GM18505 (cell line): Measurements from ENCODE around the gene GUCA1A.

ENCODE experiments used
- ATAC-seq: cut with Tn5 transposase; IDR thresholded peaks from one replicate; pipeline ENCODE4 v1.9.1; 2021; ENCODE audit not compliant: unreplicated experiment
- POLR2A ChIP-seq: IDR thresholded peaks from 4 replicates; pipeline ENCODE4 v1.6.1; 2011; ENCODE audit warnings: borderline replicate concordance; ENCODE audit not compliant: insufficient read depth, insufficient read length; ENCODE audit errors: extremely low read depth

GUCA1A gene

DNA sequence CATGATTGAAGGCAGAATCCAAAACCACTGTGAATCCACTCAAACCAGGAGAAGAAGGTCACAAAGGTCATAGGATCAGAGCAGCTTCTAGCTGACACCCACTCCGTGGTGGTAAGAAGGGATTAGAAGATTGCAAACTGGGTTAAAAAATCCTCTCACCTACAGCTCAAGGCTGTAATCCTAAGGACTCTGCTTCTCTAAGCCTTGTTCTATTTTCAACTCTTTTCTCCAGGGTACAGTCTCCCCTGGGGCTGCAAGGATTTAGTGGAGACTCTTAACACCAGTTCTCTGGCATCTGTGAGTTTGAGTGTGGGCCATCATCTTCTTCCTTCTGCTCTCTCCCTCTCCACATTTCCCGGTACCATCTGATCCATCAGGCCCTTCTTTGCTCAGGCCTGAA, at the start of gene GUCA1A:
TSS of gene GUCA1A (plus strand) at position 264 of the 400 bp plus-strand sequence. CDS start 250 bp downstream, outside the sequence.
- no peak for ATAC-seq
- TF ChIP-seq POLR2A: no peak

DNA sequence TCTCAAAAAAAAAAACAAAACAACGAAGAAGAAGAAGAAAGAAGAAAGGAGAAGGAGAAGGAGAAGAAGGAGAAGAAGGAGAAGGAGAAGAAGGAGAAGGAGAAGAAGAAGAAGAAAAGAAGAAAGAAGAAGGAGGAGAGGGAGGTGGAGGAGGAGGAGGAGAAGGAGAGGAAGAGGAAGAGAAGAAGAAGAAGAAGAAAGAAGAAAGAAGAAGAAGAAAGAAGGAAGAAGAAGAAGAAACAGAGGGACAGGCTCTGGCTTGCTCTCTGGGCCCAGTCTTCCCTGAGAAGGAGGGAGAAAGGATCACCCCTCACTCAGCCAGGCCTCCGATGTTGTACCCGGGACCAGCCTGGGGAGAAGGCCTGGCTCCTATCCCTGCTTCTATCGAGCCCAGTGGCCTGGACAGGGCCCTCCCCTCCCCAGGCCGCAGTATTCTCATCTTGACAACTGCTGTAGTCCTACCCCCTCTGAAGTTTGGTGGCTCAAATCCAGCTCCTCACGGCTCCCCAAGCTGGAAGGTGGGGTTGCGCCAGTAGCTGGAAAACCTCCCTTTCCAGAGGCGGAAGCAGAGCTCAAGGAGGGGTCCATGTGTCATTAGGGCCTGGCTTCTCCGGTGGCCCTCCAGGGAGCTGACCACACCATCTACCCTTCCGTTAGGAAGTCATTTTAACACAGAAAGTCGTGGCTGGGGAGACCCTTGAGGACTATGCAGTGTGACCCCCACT, 49.6 kb upstream of the GUCA1A start:
- ATAC-seq: no peak
- TF ChIP-seq POLR2A: no peak

DNA sequence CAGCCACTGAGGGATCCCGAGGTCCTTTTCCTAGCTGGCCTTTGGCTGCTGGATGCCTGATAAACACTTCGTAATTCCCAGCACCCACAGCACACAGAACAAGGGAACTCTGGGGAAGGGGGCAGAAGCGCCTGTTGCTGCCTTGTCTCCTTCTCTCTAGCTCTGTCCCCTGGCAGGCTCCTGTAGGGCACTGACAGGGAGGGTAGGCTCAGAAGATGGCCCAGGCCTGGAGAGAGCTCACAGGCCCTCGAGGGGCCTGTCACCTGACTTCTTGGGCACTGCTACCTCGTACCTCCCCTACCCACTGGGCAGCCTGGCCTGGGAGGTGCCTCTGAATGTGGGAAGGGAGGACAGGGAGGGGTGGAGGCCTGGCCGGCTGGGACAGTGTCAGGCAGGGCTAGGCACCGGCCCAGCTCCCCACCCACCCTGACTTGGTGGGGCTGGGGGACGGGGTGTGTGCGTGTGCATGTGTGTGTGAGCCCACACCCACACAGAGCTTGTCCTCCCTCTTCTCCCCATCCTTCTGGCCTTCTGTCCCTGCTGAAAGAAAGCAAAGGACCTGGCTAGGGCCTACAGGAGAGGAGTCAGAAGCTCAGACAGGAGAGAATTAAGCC, 48.8 kb upstream of the GUCA1A start:
- no peak for TF ChIP-seq POLR2A
- no peak for ATAC-seq

DNA sequence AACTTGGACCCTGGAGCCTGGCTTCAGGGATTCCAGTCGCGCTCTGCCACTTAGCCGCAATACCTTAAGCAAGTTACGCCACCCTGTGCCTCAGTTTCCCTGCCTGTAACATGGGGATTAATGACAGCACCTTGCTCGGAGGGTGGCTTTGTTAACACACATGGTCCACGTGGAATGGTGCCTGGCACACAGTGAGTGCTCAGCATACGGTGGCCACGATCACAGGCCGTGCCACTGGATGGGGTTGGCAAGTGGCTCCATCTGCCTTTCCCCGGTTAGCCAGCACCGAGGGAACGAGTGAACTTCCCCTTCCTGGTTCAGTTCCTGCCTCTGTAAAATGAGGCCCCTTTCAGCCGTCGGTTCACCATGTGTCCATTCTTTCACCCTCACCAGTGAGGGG, 47.9 kb upstream of the GUCA1A start:
- no peak for ATAC-seq
- no peak for TF ChIP-seq POLR2A

DNA sequence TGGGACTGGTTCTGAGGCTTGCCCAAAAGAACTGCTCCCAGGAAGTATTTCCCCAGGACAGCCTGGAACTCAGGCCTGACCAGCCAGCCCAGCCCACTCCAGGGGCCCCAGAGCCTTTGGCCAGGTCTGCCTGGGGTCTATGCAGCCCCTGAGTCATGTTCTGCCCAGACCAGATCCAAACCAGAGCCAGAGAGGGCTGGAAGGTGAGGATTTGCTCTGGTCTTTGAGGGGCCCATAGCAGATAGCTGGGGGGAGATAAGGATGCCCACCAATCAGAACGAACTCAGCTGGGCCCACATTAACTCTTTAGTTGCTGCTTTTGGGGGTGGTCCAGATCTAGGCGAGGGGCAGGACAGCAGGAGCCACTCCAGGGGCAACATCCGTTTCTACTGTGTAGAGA, 47.5 kb upstream of the GUCA1A start:
- no peak for ATAC-seq
- TF ChIP-seq POLR2A: no peak

DNA sequence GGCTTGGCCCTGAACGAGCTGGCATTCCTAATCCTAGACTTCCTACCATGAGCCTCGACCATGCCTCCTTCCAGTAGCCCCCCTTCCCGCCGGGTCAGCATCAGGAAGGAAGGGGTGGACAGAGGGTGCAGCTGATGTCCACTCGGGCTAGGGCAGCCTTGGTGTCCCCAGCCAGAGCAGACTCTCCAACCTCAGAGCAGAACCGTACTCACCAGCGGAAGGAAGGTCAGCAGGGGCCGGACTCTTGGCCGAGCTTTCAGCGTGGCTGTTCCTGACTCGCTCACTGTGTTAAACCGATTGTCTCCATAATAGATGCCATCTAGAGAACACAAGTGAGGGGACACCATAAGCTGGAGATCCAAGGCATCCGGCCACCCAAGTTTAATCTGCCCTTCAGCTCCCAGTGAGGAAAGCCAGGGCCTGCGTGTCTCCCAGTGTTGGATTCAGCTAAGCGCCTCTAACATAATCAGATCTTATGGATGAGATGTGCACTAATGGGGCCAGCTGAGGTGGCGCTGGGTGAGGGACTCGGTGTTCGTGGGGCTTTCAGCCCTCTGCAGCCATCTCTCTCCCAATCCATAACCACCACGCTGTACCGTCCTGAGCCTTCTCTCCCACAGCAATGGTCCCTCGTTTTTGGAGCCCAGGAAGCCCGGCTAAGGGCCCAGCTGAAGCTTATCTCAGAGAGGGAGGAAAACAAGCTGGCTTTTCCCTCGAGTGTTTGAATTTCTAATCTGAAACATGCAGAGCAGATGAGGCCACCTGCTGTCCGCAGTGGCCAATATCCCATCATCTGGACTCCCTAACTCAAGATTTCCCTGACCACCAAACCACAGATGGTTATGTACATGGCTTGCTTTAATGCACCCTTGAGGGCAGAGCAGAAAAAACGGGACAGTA, 44.5 kb upstream of the GUCA1A start:
- no peak for ATAC-seq
- no peak for TF ChIP-seq POLR2A

DNA sequence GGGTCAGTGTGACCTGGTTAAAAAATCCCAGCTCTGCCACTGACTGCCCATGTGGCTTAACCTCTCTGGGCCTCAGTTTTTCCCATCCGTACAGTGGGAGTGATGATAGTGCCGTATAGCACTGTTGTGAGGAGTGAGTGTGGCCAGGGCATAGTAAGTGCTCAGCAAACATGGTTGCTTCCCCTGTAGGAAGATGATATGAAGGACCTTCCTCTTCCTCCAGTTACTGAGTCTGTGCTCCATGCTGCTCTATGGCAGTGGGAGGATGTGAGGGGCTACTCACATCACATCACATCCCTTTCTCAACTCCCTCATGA, 43.8 kb upstream of the GUCA1A start:
- no peak for TF ChIP-seq POLR2A
- ATAC-seq: no peak

DNA sequence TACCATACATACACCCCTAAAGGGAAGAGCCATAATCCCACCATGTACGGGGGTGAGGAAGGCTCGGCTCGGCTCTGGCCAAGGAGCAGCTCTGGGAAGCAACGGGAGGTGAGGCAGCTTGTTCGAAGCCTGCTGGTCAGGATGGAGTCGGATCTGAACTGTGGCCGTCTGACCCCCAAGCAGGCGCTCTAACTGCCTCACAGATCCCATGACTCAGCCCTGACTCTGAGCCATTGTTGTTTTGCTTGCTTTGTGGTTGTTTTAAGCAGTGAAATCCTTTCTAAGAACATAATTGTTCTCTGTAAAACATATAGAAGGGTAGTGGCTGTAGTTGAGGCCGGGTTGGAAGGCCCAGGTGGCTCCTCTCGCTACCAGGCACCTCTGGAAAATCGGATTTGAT, 41.6 kb upstream of the GUCA1A start:
- ATAC-seq: no peak
- no peak for TF ChIP-seq POLR2A

DNA sequence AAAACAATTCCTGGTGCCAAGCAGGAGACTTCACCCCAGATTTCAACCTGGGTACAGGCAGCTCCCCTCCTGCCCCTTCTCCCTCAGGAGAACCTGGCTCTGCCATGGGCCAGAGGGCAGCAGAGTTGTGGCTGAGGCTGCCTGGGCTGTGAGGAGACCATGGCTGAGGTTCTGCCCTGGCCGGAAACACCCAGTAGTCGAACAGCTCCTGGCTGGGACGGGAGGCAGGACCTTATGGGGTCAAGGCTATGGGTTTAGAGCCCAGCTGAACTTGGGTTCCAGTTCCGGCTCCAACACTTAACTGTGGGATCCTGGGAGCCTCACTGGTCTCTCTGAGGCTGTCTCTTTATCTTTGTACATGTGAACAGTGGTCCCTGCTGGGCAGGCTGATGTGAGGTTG, 39.2 kb upstream of the GUCA1A start:
- TF ChIP-seq POLR2A: no peak
- ATAC-seq: no peak

DNA sequence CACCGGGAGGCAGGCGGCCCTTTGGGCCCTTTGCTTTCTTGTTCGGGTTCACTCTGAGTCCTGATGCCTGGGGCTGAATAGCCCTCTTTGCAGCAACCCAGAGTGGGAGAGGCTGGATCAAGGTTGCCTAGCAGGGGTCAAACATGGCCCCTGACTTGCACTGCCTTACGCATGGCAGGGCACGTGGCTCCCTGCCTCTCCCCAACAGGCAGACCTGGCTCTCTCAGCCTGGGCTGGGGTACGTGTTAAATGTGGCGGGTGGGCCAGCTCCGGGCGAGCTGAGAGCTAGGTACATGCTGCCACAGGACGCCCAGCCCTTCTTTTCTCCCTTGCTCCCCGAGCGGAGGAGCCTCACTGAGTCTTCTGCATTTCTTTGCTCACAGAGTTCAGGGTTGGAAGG, 38.0 kb upstream of the GUCA1A start:
- ATAC-seq: no peak
- no peak for TF ChIP-seq POLR2A

DNA sequence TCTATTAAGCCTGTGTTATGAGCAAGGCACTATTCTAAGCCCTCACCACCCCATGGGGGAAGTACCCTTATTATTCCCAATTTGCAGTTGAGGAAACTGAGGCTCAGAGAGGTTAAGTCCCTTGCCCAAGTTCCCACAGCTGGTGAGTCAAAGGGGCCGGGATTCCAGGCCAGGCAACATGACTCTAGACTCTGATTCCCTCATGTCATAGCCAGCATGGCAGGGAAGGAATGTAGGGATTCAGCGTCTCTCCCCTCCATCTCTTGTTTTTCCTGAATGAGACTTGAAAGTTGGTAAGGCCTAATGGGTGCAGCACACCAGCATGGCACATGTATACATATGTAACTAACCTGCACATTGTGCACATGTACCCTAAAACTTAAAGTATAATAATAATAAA, 37.4 kb upstream of the GUCA1A start:
- no peak for TF ChIP-seq POLR2A
- no peak for ATAC-seq

- ATAC-seq: no peak
- no peak for TF ChIP-seq POLR2A
Observed at GRCh38 chr6:42136508-42137193, 36.5 kb upstream of the GUCA1A start.

DNA sequence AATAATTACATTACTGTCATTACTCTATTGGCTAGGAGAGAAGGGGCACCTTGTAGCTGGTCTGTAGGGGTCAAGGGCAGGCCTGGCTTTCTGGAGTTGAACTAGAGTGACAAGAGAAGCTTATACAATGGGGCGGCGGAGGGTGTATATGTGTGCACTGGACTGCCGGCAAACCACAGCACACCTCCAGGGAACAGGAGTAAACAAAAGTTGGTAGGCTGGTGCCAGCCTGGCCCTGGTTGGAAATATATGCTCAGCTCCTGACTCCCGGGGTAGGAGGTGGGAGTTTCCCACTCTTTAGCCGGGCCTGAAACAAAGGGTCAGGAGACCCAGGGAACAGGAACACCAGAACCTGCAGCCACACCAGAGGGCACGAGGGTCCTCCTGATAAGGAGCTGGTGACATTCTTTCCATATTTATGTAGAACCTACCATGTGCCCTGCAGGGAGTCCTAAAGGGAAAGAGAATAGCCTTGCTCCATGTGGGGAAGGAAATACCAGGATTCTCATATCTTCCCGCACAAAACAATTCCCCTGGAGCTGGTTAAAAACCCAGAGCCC, 35.9 kb upstream of the GUCA1A start:
- ATAC-seq: no peak
- TF ChIP-seq POLR2A: no peak

DNA sequence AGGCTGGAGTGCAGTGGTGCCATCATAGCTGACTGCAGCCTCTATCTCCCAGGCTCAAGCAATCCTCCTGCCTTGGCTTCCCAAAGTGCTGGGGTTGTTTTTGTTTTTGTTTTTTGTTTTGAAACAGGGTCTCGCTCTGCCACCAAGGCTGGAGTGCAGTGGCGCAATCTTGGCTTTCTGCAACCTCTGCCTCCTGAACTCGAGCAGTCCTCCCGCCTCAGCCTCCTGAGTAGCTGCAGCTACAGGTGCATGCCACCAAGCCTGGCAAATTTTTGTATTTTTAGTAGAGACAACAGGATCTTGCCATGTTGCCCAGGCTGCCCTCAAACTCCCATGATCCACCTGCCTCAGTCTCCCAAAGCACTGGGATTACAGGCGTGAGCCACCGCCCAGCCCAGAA, 35.0 kb upstream of the GUCA1A start:
- TF ChIP-seq POLR2A: no peak
- no peak for ATAC-seq
